Peyer's patch (tissue), 4 donors: ENCODE measurements around the gene PADI2.
A peak's percentile ranks its signal among the peaks of the same experiment; 100 is the strongest.

Experiments
- POLR2A ChIP-seq, 2 donors: fragments of 450-650 bp; IDR thresholded peaks; one replicate each; pipeline ENCODE4 v1.5.1; 2017; ENCODE audit warnings: antibody characterized with exemption in 2 of 2, mild to moderate bottlenecking in 2 of 2, moderate library complexity in 2 of 2
- TF ChIP-seq, protein P1 (sequence below), 6 experiments: fragments of 450-650 bp in 4 of 6; fragments of 200-600 bp in 2 of 6; sonication (generic) in 1 of 6; IDR thresholded peaks; one replicate each; pipeline ENCODE4 v1.5.1; 2017 to 2019; ENCODE audit warnings: antibody characterized with exemption in 6 of 6, mild to moderate bottlenecking in 3 of 6, moderate library complexity in 1 of 6

- TF ChIP-seq, protein P1, sequence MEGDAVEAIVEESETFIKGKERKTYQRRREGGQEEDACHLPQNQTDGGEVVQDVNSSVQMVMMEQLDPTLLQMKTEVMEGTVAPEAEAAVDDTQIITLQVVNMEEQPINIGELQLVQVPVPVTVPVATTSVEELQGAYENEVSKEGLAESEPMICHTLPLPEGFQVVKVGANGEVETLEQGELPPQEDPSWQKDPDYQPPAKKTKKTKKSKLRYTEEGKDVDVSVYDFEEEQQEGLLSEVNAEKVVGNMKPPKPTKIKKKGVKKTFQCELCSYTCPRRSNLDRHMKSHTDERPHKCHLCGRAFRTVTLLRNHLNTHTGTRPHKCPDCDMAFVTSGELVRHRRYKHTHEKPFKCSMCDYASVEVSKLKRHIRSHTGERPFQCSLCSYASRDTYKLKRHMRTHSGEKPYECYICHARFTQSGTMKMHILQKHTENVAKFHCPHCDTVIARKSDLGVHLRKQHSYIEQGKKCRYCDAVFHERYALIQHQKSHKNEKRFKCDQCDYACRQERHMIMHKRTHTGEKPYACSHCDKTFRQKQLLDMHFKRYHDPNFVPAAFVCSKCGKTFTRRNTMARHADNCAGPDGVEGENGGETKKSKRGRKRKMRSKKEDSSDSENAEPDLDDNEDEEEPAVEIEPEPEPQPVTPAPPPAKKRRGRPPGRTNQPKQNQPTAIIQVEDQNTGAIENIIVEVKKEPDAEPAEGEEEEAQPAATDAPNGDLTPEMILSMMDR (IDR thresholded peaks at IDR 0.05), result peak; percentile 53 to 77 (median 74)
- TF ChIP-seq POLR2A (IDR thresholded peaks at IDR 0.05), result no peak
These were observed 73.5 kb downstream of the PADI2 start for GRCh38 chr1:17045634-17046333.
